ENCODE measurements around the gene TREML1.

The TREML1 gene

DNA sequence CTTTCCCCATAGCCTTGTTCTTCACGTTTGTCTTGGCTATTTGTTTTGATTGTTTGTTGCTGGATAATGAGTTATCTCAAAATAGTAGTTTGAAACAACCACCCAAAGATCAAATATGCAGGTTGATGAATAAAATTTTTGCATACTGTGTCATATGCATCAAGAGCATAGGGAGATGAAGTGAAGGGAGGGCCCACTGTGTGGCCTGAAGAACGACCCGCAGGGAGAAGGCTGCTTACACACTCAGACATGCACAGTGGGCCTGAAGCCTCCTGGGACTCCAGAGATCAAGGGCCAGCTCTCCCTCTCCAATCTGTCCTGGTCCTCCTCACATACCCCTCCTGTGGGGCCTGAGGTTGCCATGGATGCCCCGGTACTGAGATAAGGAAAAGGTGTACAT, 25.0 kb upstream of the TREML1 start:
- in situ Hi-C loops (cut with MboI; ENCODE audit: low sequenced_read_pairs): no loop called here

DNA sequence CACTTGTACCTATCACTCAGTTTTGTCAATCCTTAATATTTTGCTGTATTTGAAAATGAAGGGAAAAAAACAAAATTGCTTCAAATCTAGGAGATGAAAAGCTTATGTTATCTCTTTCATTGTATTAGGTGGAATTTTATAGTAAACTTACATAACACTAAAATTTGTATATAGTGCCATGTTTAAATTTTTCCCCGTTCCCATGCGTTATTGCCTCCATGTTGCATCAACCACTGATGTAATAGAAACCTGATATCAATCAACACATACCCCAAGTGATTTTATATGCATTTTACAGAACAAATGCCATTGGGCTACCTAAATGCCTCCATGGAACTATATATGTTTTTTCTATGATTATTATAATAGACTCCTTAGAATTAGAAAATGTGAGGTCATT, 23.5 kb upstream of the TREML1 start:
- in situ Hi-C loops (cut with MboI; ENCODE audit: low sequenced_read_pairs): no loop called here

DNA sequence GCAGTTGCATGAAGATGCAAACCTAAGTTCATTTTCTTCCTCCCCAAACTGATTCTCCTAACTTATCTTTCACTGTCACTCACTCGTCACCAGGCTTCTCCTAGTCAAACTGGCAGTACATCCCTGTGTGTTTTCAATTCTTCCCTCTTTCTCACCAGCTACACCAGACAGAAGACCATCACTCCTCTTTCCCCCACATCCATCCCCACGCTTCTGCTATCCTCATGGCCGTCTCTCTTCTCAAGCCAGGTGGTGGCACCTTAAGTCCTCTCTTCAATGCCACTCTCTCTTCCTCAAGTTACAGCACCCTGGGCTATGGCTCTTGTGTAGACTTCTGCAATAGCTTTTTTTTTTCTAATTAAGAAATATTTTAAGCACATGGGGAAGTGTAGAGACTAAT, 23.1 kb upstream of the TREML1 start:
- in situ Hi-C loops (cut with MboI; ENCODE audit: low sequenced_read_pairs): no loop called here

DNA sequence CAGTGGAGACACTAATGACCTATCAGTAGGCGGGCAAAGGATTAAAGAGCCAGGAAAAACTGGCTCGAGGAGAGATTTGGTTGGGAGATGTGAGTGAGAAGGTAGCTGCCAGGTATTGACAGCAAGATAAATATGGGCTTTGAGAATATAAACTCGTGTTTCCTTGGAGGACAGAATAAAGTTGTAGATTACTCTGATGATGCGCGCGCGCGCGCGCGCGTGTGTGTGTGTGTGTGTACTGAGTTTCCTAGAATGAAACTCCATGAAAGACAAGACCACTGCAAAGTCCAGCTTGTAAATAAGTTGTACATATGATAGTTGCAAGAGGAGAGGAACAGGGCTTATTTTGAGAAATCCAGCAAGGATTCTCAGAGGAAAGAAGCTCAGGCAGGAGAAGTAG, 22.0 kb upstream of the TREML1 start:
- in situ Hi-C loops (cut with MboI; ENCODE audit: low sequenced_read_pairs): no loop called here

GRCh38 chr6:41175084-41175483, 20.9 kb upstream of the TREML1 start:
- in situ Hi-C loops (cut with MboI; ENCODE audit: low sequenced_read_pairs): no loop called here

DNA sequence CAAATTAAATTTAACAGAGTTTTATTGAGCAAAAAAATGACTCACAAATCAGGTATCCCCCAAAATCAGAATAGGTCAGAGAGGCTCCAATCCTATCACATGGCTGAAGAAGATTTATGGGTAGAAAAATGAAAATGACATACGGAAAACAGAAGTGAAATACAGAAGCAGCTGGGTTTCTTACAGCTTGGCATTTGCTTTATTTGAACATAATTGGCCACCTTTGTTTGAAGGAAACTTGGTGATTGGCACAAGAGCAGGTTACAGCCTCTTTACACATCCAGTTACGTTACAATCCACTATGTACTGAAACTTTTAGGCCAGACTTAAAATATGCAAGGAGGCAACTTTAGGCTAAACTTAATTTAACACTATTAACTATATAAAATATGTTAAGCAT, 20.5 kb upstream of the TREML1 start:
- in situ Hi-C loops (cut with MboI; ENCODE audit: low sequenced_read_pairs): no loop called here

DNA sequence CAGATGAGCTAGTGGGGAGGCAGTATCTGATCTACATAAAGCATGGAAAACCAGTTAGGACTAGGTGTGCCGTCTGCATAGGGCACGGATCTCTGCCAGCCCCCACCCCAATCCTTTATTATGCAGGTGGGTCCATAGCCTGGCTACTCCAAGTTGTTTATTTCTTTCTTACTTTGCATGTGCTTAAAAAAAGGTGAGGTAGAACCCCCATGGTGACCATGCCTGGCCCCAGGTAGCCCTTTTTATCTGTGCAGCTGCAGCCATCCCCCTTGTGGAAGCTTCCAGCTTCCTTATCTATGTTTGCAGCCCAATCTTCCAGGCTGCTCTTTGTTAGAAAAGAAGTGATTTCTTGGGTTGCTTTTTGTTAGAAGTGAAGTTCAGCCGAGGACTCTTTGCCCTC, 17.8 kb upstream of the TREML1 start:
- in situ Hi-C loops (cut with MboI; ENCODE audit: low sequenced_read_pairs): no loop called here

DNA sequence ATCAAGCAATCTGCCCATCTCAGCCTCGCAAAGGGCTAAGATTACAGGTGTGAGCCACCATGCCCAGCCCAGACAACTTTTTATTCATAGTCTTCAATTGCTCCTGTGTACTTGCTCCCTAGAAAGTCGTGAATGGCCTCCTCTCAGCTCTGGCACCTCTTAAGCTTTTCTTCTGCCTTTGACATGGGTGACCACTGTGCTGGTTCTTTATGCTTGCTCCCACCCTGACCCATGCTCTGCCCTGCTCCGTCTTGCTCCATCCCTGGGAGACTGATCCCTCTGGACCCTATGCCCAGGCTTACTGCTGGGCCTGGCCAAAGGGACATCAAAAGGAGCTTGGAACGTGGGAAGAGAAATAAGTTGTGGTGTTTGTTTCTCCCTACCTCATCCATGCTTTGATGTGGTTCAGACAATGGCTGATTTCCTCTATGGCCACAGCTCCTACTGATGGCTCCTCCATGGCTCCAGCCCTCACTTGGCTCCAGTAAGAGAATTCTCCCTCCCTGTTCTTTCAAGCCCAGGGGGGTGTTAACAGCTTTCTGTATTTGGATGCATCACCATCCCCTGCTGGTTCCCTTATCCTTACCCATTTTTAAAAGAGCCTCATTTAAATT, 16.5 kb upstream of the TREML1 start:
- in situ Hi-C loops (cut with MboI; ENCODE audit: low sequenced_read_pairs): no loop called here

GRCh38 chr6:41167173-41167963, 13.2 kb upstream of the TREML1 start:
- in situ Hi-C loops (cut with MboI; ENCODE audit: low sequenced_read_pairs): no loop called here

GRCh38 chr6:41164551-41165120, 10.5 kb upstream of the TREML1 start:
- in situ Hi-C loops (cut with MboI; ENCODE audit: low sequenced_read_pairs): no loop called here

DNA sequence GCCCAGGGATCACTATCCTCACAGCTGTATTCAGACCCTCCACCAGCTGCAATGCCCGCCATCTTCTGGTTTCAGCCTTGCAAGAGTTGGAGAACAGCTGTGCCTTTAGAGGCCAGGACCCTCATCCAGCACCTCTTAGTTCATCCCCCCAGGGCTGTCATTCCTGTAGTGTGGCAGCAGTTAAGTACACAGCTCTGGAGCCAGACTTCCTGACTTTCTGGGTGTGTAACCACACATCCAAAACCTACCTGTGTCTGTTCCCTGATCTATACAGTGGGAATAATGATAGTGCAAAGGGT, 9.2 kb upstream of the TREML1 start:
- in situ Hi-C loops (cut with MboI; ENCODE audit: low sequenced_read_pairs): no loop called here

DNA sequence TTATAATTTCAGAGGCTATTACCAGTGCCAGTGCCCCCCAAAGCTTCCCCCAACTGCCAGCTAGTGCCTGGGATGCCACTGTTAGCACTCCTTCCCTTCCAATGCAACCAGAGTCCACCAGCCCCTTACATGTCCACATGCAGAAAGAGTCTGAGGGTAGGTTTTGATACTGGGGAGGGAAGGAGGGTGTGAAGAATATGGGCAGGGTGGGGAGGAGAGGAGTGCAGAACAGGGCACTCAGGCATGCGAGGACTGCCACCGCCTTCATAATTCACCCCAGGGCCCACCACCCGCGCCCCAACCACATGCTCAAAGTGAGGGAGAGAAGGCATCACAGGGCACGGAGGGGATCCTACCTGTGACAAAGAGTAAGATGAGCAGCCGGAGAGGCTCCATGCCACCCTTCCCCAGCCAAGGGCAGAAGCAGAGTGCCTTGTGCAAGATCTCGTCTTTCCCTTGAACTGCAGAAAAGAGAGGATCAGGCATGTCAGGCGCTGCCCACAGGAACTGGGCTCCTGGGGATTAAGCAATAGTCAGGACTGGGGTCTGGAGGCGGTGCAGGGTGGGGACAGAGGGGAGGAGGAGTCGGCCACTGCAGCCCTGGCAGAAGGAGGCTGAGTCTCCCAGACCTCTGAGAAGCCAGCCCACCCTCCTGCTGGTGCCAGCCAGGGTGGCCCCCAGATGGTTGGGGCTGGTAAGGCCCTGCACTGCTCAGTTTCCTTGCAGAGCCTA, 8.7 kb upstream of the TREML1 start, which contains the start of gene TREM2:
TSS of gene TREM2 (minus strand) at position 430 of the 732 bp plus-strand sequence. CDS start at position 396, 34 bp downstream.
- in situ Hi-C loops (cut with MboI; ENCODE audit: low sequenced_read_pairs): no loop called here

- in situ Hi-C loops (cut with MboI; ENCODE audit: low sequenced_read_pairs): no loop called here
Observed at GRCh38 chr6:41161851-41162552, 7.9 kb upstream of the TREML1 start.

- in situ Hi-C loops (cut with MboI; ENCODE audit: low sequenced_read_pairs): no loop called here
Observed at GRCh38 chr6:41161380-41161779, 7.2 kb upstream of the TREML1 start.

DNA sequence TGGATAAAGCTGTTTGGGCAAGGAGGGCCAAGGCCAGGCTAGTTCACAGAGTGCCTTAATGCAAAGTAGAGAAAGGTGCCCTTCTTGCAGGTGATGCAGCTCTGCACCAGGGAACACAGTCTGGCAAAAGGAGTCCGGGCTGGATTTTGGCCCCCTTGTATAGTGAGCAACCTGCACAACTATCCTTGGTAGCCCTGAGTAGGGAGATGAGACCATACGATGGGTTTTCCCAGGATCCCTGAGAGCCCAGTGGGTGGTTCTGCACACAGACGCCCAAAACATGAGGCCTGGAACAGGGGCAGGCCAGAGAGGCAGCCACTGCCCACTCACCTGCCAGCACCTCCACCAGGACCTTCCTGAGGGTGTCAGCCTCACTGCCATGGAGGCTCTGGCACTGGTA, 6.8 kb upstream of the TREML1 start:
- in situ Hi-C loops (cut with MboI; ENCODE audit: low sequenced_read_pairs): no loop called here

- in situ Hi-C loops (cut with MboI; ENCODE audit: low sequenced_read_pairs): no loop called here
Observed at GRCh38 chr6:41159415-41160082, 5.4 kb upstream of the TREML1 start.

GRCh38 chr6:41157323-41157722, 3.2 kb upstream of the TREML1 start:
- in situ Hi-C loops (cut with MboI; ENCODE audit: low sequenced_read_pairs): no loop called here

DNA sequence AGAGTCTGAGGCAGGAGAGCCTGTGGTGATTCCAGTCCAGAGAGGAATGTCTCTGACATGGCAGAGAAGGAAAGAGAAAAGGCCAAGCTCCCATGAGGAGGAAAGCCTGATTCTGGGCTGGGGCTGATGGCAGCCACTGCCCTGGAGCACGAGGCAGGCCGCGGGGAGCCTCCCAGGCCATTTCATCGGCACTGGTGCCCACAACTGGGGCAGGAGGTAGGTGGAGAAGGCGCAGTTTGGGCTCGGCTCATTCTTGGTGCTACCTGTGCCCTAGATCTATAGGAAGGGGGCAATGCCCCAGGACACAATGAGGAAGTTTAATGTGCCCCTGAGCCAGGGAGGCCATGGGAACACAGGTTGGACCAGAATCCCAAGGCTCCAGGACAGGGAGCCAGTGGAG, 2.6 kb upstream of the TREML1 start:
- in situ Hi-C loops (cut with MboI; ENCODE audit: low sequenced_read_pairs): no loop called here

GRCh38 chr6:41156001-41156400, 1.9 kb upstream of the TREML1 start:
- in situ Hi-C loops (cut with MboI; ENCODE audit: low sequenced_read_pairs): no loop called here

GRCh38 chr6:41155132-41155805, 1.1 kb upstream of the TREML1 start:
- in situ Hi-C loops (cut with MboI; ENCODE audit: low sequenced_read_pairs): no loop called here

All from HL-60/S4 (cell line).